NCI-H1930 (cell line): ENCODE results near the gene KRT85.

ENCODE experiments used
- DNase-seq, 2 experiments: peaks; one replicate each; lab custom pipeline; 2025; lab: John Stamatoyannopoulos, UW

The KRT85 gene

DNA sequence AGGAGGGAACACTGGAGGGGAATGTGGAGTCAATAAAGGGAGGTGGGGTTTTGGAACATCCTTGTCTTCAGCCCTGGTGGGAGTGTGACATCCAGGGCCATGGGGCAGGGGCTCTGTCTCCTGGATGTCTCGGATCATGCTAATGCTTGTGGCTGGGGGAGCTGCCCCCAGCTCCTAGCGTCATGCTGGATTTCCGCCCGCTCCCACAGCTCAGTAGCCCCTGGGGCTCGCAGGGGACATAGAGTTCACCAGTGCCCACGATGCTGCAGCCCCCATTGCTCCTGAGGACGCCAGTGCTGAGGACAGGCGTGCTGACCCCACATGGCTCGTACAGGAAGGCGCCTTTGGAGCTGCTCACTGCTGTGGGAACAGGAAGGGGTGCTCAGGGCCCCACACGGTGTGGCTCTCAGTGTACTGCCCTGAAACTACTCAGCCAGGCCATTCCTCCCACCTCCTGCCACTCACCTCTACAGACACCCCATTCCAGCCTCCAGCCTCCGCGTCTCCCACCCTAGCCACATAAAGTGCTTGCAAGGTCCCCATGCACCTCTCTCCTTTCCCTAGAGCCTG is 27.6 kb upstream of the KRT85 start:
- DNase-seq: no peak

DNA sequence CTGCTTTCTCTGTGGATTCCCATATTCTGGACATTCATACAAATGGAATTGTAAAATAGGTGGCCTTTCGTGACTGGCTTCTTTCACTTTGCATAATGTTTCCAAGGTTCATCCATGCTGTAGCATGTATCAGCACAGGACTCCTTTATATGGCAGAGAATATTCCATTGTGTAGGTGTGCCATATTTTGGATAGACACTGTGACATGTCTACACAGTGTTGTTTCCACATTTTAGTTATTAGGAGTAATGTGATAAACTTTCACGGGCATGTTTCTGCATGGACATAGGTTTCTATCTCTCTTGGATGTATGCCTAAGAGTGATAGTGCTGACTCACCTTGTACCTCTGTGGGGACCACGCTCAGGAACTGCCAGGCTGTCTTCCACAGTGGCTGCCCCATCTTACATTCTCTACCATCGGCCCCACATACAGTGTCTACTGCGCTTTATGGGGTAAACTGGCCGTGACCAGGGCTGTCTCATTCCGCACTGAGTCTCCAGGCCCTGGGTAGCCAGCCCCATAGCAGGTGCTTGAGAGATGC is 25.3 kb upstream of the KRT85 start:
- no peak for DNase-seq

DNA sequence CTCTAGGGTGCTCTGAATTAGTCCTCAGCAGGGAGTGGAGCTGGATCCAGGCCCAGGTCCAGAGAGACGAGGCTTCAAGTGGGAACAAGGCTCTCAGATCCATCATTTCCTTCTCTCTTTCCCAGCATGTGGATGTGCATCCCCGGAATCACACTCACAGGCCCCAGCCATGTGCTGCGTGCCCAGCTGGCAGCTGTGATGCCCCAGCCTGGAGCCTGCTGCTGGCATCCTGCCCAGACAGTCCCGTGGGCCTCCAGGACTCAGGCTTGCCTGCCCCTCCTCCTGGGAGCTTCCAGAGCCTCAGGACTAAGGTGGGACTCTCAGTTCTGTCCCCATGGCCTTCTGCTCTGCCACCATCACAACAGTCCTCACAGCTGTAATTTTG is 24.3 kb upstream of the KRT85 start:
- DNase-seq: no peak

DNA sequence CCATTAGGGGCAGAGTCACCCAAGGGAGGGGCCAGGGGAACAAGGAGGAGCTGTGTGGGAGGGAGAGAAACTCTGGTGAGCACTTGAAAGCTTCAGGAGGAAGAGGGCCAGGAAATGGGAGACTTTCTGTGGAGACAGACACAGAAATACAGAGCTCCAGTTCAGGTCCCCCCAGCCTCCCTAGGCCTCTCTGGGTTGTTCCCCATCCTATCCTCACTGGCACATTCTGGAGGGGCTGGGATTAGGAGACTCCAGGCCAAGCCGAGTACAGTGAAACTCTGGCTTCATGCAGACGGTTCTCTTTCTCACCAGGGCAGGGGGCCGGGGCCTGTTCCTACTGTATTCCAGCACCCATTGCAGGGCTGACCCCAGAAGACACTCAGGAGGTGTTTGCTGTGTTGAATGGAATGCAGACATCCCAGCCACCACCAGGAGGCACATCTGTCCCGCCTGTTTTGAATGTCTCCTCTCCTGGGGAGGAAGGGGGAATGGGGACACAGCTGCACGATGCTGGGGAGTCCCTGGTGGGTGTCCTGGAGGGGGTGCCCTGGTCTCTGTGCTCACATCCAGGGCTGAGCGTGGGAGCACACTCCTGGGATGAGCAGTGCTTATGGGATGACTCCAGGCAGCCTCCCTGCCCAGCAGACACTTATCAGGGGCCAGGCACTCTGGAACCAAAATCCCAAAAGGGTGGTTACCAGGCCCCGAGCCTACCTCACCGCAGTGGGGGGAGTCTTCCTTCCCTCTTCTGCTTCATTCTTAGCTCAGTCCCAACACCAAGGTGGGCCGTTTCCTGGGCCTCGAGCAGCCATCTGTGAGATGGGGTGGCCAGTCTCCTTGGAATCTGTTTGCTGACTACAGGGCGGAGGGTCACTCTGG is 23.7 kb upstream of the KRT85 start:
- DNase-seq: no peak

DNA sequence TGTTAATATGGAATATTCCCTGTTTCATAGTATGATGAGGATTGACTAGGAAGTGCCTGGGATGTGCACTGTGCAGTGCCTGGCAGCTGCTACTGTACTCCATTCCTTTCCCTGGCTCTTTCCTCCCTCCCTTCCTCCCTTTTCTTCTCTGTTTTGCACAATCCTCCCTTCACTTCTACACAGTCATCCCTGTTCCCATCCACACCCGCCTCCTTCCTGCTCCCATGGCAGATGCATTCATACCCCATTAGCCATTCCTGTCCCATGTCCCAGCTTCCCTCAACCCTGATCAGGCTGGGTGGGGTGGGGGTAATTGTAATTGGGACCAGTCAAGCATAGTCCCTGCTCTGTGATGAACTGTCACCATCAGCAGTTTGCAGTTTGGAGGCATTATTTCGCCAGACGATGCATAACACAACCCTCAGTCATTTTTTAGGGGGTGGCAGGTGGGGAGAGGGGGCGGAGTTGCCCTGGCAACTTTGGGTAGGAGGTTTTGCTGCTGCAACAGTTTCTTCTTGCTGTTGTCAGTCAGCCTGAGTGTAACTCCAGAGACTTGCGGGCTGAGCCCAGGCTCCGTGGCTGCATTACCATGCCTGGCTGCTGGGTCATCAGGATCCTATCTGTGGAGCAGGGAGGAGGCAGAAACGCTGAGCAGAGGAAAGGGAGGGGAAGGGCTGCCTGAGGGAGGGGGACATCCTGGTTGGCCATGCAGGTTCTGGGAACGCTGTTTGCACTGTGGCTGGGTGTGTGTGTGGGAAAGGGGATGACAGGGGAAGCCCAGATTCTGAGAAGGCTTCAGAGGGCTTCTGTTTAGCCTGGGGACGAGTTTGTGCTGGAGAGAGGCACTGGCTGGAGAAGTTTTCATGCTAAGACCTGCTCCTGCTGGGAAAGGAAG is 22.3 kb upstream of the KRT85 start:
- DNase-seq: no peak

DNA sequence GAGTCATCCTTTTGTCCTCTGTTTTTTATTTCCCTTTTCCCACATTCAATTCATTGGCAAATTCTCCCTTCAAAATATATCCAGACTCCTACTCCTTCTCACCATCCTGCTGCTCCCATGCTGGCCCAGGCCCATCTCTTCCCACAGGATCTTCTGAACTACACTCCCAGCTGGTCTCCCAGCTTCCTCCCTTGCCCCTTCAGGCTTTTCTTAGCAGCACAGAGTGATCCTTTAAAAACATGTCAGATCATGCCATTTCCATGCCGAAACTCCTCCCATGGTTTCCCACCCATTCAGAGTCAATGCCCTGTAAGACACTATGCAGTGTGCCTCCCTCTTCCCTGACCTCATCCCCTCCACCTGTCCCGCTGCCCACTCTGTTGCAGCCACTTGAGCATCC is 20.6 kb upstream of the KRT85 start:
- no peak for DNase-seq

DNA sequence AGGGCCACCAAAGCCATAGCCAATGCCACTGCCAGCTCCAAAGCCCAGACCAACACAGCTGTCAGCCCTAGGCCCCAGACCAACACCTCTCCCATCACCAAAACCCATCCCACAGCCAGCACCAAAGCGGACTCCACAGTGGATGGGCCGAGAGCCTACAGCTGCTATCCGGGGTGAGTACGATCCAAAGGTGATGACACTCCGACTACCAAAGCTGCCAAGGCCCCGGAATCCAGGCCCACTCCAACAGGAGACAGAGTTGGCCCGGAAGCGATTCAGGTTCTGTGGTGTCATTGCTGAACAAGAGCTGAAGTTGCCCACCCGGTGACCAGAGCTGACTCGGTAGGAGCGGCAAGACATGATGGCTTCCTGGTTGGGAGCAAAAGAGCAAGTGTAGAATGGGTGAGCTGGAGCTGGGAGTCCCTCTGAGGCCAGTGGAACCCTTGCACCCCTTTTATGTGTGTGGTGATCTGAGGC is 18.0 kb upstream of the KRT85 start, which contains the start of gene KRT84:
KRT84 (minus strand) TSS at position 427 of the 477 bp plus-strand sequence; CDS start at position 360, 67 bp downstream.
- no peak for DNase-seq

DNA sequence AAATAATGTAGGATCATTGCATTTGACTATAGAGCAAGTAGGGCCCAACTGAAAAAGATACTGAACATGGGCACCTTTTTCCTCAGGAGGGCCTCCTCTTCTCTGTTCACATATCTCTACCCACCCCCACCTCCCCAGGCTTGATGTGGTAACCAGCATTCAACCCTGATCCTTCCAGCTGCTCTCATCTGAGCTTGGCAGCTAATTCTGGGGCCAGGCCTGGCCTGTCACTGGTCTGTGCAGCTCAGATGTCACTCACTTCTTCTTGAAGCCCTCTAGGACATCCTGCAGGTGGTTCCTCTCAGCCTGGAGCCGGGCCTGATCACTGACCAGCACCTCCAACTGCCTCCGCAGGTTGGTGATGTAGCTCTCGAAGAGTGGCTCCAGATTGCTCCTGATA is 16.1 kb upstream of the KRT85 start:
- DNase-seq: no peak

DNA sequence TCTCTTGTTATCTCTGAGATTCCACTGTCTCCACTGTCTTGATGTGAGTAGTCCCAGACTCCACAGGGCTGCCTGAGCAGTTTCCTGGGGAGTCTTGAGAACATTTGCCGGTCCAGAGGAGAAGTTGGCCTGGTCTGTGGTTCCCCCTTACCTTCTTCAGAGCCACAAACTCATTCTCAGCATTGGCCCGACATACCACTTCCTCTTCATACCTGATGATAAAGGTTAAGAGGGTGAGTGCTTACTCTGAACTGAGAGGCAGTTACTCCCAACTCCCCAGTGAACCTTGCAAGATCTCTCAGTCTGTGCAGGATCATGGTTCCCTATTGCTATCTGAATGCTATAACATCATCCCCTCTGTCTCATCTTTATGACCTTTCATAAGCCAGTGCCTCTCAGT is 15.6 kb upstream of the KRT85 start:
- DNase-seq: no peak

DNA sequence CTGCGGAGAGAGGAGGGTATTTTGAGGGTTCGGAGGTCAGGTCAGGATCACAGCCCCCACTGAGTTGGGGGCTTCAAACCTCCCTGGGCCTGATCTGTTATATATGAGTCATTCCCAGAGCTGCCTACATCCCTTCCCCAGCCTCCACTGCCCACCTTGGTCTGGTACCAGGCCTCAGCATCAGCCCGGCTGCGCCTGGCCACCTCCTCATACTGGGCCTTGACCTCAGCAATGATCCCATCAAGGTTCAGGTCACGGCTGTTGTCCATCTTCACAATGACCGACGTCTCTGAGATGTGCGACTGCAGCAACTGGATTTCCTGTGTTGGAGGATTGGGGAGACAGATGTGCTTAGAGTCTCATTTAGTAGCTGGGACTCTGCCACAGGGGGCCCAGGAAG is 13.9 kb upstream of the KRT85 start:
- DNase-seq: no peak

DNA sequence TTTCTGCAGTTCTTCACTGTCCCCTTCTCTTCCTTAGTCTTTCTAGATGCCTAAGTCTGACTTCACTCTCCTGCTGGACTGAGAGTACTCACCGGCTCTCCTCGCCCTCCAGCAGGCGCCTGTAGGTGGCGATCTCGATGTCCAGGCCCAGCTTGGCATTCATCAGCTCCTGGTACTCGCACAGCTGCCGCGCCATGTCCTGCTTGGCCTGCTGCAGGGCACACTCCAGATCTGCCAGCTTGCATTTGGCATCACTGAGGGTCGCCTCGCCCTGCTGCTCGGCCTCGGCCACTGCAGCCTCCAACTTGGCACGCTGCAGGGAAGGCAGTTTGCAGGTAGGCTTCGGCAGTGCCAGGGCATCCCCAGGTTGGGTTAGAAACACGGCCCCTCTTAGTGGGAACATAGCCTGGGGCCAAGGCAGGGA is 13.0 kb upstream of the KRT85 start:
- DNase-seq: peak in 1 of 2 experiments; percentile 14

DNA sequence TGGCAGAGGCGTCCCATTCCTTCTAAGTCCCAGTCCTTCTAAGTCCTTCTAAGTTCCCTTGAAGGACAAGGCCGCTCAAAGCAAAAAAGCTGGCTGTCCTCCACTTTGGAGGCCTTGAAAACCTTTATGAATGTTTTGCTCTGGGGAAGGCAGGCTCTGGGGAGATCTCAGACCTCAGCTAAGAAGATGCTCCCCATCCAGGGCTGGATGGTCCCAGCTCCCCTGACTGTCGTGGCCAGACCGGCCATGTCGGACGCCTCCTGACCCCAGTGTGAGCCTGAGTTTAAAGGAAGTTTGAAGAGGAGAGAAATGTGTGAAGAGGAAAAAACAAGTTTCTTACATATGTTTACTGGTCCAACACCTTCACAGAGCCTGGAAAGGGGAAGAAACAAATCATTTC is 12.3 kb upstream of the KRT85 start:
- DNase-seq: no peak

DNA sequence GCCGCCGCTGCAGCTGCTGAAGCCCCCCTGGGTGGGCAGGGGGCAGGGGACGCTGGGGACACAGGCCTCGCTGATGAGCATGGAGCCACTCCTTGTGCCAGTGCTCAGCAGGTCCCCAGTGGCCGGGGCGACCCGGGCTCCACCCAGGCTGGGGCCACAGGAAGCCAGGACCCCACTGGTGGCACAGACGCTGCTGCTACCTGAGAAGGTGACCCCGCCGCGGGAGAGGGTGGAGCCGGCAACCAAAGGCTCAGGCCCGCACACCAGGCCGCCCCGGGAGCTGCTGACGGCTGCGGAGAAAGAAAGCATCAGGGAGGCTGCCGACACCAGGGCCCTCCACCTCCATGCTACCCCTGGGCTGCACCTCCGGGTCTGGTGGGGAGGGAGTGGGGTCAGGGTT is 10.8 kb upstream of the KRT85 start:
- no peak for DNase-seq

DNA sequence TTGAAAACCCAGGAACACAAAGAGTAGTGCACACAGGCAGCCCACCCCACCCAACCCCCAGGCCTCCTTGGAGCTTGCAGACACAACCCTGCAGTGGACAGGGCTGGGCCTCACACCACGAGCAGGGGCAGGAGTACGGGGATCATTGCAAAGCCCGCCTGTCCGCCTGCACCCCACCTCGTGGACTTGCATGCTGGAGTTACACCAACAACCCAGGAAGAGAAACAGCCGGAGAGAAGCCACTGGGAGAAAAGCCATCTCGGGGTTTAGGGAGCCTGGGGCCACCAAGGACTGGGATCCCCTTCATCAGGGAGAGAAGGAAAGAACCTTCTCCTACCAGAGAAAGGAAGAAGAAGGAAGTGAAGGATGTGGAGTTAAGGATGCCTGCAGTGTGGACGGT is 10.0 kb upstream of the KRT85 start:
- no peak for DNase-seq

DNA sequence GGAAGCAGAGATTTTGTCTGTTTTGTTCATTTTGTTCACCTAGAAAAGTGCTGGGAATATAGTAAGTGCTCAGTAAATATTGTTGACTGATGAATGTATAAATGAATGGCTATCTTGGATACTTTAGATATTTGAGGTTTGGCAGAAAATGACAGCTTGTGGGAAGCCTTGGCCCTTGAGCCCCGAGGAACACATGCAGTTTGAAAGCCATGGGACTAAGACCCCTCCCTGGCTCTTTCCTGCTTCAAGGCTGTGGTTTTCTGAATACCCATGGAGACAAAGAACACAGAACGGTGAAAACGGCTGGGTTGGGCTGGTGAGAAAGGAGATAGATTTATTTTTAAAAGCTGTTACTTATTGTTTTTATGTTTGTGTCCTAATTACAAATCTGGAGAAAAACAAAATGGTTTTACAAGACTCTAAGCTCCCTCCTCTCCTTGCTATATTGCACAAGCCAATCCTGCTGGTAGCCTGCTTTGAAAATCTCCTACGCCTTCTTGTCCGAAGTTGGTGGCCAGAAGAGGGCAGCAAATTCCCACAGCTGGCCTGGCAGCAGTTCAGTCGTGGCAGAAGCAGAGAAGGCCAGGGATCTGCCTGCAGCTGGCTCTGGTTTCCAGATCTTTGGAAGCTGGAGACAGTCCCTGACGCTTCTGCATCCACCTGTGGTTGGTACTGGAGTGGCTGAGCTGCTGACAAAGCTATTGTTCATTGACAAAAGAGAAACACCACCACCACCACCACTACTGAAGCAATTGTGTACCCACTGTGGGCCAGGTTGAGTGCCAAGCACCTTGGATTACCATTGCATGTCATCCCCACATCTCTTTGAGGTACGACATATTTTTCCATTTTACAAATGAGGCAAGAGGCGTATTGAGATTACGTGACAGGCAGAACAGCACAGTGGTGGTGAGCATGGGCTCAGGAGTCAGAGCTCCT is 5.2 kb upstream of the KRT85 start:
- DNase-seq: peak; percentile 25 to 53

DNA sequence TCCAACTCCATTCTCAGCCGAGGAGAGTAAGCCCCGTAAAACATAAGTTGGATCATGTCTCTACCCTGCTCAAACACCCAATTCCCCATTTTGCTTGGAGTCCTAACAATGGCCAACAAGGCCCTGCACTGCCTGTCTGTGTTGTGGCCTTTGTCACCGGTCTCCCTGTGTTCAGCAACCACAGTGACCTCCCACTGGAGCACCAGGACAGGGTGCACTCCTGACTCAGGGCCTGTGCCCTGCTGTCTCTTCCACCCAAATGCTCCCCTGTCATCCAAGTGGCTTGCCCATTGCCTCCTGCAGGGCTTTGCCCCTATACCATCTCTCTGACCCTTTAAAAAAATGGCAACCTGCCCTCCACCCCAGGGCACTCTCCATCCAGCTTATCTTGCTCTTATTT is 4.4 kb upstream of the KRT85 start:
- no peak for DNase-seq

DNA sequence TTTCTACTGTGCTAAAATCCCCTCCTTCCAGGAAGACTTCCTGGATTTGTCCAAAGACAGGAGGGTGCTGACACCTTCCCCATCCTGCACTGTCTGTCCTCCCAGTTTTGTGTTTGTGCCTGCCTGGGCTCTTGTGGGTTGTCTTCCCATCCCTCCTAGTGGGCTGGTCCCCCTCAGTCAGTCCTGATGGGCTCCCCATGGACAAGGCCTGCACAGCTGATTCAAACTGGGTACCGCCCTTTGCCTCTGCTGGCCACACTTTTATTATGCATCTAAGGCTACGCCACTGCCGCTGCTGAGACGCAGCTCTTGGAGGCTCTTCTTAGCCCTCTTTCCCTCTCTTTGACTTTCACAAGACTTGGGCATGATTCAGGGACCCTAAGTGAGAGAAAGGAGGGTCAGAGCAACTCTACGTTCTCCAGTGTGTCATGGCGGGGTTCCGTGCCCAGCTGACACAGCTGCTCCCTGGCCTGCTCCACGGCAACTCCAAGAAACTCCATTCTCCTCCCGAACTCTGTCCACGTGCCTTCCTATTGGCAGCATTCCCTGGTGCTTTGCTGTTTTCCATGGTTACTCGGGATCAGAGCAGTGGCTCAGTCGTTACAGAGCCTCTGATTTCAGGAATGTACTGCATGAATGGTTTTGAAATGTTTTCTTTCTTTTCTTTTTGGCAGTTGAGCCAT is 3.8 kb upstream of the KRT85 start:
- DNase-seq: no peak

DNA sequence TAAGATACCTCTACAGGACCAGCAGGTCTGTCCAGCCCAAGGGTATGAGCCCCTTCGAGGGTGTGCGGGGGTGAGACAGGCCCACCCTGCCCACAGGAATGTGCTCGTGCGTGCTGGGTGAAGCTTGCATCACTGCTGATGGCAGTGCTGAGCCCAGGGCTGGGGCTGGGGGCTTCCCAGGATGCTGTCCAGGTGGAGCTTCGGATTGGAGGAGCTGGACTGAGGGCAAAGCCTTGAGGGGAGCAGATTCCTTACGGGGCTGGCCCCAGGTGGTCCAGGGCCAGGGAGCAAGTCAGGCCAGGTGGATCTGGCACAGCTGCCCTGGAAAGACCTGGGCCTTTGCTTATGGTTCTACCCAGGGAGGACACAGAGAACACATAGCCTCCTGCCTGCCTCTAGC is 2.5 kb upstream of the KRT85 start:
- DNase-seq: no peak

DNA sequence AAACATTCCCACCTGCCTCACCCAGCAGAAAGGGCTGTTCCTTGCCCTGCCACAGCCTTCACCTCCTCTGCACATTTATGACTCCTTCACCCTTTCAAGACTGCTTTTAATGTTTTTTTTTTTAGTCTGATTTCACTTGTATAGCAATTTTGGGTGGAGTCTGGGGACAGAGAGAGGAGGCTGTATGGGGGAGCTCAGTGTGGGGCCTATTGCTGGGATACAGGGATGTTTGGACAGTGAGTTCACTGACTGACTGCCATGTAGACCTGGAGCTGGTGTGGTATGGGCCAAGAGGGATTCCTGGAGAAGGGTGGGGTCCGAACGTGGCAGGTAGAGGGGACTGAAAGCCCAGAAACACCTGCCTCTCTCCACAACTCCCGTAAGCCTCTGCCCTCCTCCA is 1.9 kb upstream of the KRT85 start:
- DNase-seq: no peak

DNA sequence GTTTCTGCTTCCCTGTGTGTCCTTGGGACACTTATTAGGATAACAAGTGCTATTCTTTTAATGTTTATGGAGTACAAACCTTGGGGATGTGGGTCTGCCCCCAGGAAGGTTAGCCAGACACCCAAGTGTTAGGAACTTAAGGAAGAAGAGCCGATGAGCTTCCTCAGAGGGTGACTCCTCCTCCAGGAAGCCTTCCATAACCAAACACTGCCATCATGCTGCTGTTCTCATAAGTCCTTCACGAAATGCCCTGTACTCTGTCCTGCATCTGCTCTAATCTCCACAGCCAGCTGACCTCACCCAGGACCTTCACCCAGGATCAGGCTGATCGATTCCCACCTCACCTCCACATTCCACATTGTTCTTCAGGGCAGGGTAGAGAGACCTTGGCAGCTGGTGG is 1.2 kb upstream of the KRT85 start:
- DNase-seq: no peak

DNA sequence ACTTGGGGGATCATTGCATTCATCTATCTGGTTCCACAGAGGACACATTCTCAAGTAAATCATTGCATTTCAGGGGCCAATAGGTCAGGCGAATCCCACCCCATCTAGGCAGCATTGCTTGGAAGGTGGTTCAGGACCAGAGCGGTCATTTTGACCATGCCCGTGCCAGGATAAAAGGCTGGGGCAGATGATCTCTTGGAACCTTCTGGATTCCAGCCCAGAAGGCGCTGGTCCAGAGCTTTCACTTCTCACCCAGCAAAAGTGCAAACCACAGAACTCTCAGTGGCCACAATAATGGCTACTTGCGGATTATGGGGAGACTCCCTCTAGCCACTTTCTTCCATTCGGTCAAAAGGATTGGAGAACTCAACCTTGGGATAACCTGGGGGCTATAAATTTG is 595 bp upstream of the KRT85 start:
- DNase-seq: no peak
